Thyroid gland (tissue), 4 donors: ENCODE measurements around the gene MIF4GD.

Experiments used
- POLR2A ChIP-seq, 2 donors: fragments of 450-650 bp; IDR thresholded peaks; one replicate each; pipeline ENCODE4 v1.6.1; 2017; ENCODE audit warnings: antibody characterized with exemption in 2 of 2, mild to moderate bottlenecking in 2 of 2, moderate library complexity in 1 of 2
- TF ChIP-seq, protein P1 (sequence below), 6 experiments: fragments of 200-600 bp in 3 of 6; fragments of 450-650 bp in 3 of 6; sonication (generic) in 3 of 6; IDR thresholded peaks; one replicate each; pipeline ENCODE4 v1.5.1; 2016 to 2019; ENCODE audit warnings: antibody characterized with exemption in 6 of 6, mild to moderate bottlenecking in 2 of 6, inconsistent platforms in 1 of 6, moderate library complexity in 1 of 6

DNA sequence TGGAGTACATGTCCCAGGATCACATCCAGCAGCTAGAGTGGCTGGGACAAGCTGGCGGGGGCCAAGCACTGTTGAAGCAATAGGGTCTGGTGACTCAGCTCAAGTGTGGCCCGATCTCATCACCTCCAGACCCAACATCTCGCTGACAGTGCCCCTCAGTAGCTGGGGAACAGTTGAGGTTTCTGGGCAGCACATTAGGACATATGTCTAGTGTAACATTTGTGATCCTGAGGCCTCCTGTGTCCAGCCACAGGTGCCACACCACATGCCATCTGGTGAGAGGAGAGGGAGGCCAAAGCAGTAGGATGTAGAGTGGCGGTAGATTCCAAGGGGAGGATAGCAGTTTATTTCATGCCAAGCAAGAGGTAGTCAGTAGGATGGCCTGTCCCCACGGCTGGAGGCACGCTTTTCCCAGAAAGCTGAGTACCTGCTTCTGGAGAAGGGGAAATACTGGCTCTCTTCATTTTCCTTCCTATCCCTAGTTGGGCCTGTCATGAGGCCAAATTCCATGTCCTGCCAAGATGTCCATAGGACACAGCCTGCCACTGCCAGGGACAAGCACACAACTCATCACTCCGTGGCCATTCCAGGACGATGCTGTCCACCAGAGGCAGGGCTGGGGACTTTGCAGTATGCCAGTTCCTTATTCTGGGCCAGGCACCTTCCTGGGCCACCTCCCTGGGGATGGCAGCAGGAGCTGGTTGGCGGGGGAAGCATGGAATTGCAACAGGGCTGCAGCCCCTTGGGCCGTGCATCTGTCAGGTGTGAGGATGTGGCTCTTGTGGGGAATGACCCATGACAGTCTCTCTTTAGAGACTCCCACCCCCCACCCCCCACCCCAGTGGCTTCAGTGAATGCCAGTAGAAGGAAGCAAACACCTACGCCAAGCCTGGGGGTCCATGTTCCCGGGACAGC is 33.7 kb downstream of the MIF4GD start:
- no peak for TF ChIP-seq POLR2A (IDR thresholded peaks at IDR 0.05)
- TF ChIP-seq, protein P1, sequence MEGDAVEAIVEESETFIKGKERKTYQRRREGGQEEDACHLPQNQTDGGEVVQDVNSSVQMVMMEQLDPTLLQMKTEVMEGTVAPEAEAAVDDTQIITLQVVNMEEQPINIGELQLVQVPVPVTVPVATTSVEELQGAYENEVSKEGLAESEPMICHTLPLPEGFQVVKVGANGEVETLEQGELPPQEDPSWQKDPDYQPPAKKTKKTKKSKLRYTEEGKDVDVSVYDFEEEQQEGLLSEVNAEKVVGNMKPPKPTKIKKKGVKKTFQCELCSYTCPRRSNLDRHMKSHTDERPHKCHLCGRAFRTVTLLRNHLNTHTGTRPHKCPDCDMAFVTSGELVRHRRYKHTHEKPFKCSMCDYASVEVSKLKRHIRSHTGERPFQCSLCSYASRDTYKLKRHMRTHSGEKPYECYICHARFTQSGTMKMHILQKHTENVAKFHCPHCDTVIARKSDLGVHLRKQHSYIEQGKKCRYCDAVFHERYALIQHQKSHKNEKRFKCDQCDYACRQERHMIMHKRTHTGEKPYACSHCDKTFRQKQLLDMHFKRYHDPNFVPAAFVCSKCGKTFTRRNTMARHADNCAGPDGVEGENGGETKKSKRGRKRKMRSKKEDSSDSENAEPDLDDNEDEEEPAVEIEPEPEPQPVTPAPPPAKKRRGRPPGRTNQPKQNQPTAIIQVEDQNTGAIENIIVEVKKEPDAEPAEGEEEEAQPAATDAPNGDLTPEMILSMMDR (IDR thresholded peaks at IDR 0.05), result no peak
